NOMO-1 treated with DMSO at 0.1 percent for 48 hours (cell line): ENCODE data around the gene TENM3.

Experiments used
- DNase-seq: peaks from one replicate; lab custom pipeline; 2025; ENCODE audit not compliant: unreplicated experiment; lab: John Stamatoyannopoulos, UW

TENM3 gene

GRCh38 chr4:182655340-182655739 lies 412.1 kb downstream of the TENM3 start:
- DNase-seq, result no peak

- DNase-seq, result no peak
These were observed 419.3 kb downstream of the TENM3 start for GRCh38 chr4:182662551-182662950.

DNA sequence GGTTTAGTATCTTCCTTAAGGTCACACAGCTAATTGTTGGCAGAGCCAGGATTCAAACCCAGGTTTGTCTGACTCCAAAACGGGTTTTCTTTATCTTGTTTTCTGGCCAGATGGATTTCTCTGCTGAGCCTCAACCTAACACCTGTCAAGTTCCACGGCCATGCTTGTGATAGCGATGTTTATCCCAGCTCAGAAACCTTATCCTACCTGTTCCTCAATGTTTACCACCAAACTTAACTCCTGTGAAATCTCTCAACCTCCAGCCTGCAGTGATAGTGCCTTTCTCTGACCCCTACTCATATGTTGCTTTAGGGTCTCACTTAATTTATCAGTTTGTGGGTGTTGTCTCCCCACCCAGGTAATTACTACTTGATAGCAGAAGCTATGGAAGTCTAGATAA lies 428.0 kb downstream of the TENM3 start:
- no peak for DNase-seq

DNA sequence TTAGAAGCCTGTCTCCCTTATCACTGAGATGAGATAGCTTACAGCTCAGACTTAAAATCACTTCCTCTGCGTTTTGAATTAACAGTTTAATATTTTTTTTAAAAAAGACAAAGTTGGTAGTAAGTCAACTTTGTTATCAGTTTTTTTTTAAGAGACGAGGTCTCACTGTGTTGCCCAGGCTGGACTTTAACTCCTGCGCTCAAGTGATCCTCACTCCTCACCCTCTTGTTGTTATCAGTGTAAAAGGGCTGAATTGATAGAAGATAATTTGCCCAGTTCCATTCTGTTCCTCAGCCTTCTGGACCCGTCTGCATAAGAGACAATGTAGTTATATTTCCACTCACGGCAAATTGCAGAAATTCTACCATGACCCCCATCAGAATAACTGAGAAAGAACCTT lies 428.5 kb downstream of the TENM3 start:
- DNase-seq, result no peak

- DNase-seq, result no peak
These were observed 435.4 kb downstream of the TENM3 start for GRCh38 chr4:182678590-182678989.

DNA sequence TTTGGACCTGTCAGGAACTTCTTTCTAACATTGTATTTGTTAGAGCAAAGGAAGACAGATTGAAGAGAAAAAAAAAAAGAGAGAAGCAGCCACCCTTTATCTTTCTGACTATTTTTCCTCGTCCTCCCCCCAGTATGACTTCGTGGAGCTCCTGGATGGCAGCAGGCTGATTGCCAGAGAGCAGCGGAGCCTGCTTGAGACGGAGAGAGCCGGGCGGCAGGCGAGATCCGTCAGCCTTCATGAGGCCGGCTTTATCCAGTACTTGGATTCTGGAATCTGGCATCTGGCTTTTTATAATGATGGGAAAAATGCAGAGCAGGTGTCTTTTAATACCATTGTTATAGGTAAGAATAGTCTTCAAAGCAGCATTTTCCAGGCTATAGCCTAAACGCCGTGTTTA lies 436.3 kb downstream of the TENM3 start:
- DNase-seq, result no peak

DNA sequence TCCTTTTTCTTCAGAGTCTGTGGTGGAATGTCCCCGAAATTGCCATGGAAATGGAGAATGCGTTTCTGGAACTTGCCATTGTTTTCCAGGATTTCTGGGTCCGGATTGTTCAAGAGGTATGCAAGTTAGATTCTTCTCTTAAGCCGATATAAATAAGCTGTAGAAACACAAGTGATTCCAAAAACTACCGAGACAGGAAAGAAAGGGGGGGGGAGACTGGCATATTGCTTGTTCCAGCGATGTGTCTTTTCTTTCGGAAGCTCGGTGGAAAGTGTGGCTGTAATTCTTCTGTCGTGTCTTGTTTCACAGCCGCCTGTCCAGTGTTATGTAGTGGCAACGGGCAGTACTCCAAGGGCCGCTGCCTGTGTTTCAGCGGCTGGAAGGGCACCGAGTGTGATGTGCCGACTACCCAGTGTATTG lies 437.0 kb downstream of the TENM3 start:
- DNase-seq, result no peak

GRCh38 chr4:182683661-182684060 lies 440.5 kb downstream of the TENM3 start:
- DNase-seq, result no peak

DNA sequence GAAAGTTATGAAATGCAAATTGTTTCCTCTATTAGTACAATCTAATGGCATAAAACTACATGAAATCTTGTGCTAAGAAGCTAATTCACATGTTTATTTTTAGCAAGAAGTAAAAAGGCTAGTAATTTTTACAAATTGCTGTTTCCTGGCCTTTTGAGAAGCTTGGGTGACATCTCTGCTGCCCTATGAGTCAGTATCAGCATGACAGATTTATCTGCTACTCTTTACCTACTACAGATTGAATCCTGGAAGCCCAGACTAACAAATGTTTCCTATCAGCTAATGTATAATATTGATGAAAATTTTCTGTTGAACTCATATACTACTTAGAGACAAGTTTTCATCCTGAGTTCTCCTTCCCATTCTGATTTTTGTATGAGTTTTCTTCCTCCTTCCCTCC lies 441.6 kb downstream of the TENM3 start:
- DNase-seq, result no peak

- DNase-seq, result no peak
These were observed 444.9 kb downstream of the TENM3 start for GRCh38 chr4:182688081-182688480.

DNA sequence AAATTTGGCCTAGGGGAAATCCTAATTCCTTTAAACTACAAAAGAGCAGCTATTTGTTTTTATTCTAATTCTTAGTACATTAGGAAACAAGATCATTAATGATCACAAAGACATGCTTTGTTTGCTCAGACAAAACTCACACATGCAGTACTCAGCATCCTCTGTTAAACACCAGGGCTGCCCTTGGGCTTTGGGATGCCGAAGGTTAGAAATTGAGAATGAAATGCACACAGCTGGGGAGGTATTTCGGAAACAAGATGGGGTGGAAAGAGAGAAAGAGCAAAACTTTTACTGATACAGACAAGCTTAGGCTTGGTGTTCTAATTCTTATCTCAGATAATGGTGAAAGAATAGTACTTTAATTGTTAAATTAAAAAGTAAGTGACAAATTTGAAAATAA lies 451.3 kb downstream of the TENM3 start:
- DNase-seq, result no peak

DNA sequence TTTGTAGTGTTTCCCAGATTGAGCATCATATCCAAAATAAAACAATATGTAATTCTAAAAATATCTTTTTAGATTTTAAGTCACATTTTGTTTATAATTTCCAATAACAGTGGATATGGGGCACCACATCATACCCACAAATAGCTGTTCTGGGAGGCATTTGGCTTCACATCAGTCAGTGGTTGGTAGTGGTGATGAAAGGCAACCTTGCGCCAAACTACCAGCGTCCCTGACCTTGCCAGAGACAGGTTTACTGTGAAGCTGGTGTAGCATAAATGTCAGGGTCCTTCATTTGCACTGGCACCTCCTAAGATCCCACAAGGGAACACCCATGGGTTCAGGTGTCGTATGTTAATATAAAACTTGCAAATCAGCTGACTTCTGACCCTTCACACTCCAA lies 451.8 kb downstream of the TENM3 start:
- DNase-seq, result no peak

DNA sequence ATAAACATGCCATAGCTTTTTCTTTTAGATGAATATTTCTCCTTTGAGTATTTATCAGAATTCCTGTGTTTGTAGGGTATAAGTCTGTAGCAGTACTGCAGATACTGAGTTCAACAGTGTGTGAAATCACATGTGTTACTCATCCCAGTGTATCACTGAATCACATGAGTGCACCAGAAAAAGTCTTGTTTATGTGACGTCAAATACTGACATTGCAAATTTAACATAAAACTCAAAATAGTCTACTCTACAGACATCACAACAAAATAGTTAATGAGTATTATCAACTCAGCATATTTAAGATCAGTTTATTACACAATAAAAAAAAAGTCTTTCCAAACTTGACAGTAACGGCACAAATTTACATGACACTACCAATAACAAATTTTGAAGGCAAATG lies 452.6 kb downstream of the TENM3 start:
- no peak for DNase-seq

- DNase-seq, result no peak
These were observed 453.9 kb downstream of the TENM3 start for GRCh38 chr4:182697094-182697493.

DNA sequence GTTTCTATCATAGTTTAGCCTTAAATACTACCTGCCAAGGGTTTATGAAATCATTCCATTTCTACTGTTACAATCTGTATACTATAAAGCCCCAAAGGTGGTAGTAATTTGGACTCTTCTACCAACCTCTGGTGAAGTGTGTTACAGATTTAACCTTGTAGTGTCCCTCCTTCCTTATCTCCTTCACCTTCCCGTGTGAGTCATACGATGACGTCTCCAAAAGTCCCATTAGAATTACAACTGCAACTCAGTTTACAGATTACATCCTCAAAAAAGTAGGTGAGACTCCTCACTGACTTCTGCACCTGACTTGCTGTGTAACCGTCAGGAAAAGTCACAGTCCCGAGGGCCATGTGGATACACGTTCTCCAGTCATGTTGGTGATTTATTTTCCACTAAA lies 455.0 kb downstream of the TENM3 start:
- no peak for DNase-seq

DNA sequence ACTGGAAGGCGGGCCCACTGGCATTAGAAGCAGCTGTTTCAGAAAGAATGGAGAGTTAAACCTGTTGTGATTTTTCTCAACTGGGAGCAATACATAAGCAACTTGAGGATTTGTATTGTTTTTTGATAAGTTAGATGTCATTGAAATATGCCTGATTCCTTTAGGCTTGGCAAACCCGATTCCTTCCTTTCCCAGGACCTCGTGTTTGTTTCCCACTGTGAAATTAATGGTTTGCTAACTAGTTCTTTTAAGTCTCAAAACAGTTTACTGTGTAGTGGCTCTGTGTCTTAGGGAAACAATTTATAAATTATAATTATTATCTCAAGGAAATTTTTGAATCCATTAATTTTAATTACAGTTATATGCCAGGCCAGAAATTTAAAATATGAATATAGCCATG lies 456.0 kb downstream of the TENM3 start:
- no peak for DNase-seq

- DNase-seq, result no peak
These were observed 456.6 kb downstream of the TENM3 start for GRCh38 chr4:182699795-182700194.

- no peak for DNase-seq
These were observed 457.4 kb downstream of the TENM3 start for GRCh38 chr4:182700362-182701160.

- DNase-seq, result no peak
These were observed 460.9 kb downstream of the TENM3 start for GRCh38 chr4:182704077-182704476.

GRCh38 chr4:182704948-182705347 lies 461.7 kb downstream of the TENM3 start:
- DNase-seq, result no peak

GRCh38 chr4:182705389-182705788 lies 462.2 kb downstream of the TENM3 start:
- no peak for DNase-seq

GRCh38 chr4:182711211-182711610 lies 468.0 kb downstream of the TENM3 start:
- no peak for DNase-seq

DNA sequence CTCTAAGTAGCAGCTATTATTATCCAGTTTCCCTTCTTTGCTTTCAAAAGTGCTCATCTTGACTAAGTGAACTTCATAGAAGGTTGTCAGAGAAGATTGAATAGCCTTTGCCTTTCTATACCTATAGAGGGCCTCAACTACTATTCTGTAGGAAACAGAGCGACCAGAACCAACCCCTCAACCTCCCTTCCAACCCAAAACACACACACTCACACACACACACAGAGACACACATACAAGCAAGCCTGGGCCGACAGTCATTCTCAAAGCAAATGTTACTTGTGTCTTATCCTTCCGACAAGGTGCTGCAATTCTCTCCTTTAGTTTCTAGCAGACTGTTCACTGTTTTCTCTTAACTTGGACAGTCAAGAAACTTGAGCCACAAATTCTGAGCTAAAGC lies 472.3 kb downstream of the TENM3 start:
- DNase-seq, result no peak
